Measurements from ENCODE around the gene SPARCL1.

SPARCL1 gene

GRCh38 chr4:87557348-87557747 lies 28.2 kb upstream of the SPARCL1 start:
- Histone ChIP-seq H3K9ac (ENCODE audit: low read length) (no peak overlapping the region), H3K27ac (ENCODE audit: low read depth, low read length) (no peak overlapping the region), H3K27me3 (ENCODE audit: control insufficient read depth in 1 of 2, insufficient read depth in 2 of 2, low read length in 2 of 2) (no peaks in the 10 kb centered on the region), H3K4me3 (ENCODE audit: low read depth in 1 of 2, low read length in 2 of 2) (no peak overlapping the region), H3K9me3 (ENCODE audit: low read length) (no peaks in the 10 kb centered on the region), H3K36me3 (ENCODE audit: insufficient read depth, low read length) (no peaks in the 10 kb centered on the region), H3K4me1 (ENCODE audit: insufficient read depth, low read length) (no peaks in the 10 kb centered on the region)

- H3K4me3 ChIP-seq (ENCODE audit: low read depth in 1 of 2, low read length in 2 of 2) = no peak overlapping the region
- no peaks in the 10 kb centered on the region for H3K27me3 ChIP-seq (ENCODE audit: control insufficient read depth in 1 of 2, insufficient read depth in 2 of 2, low read length in 2 of 2)
- H3K9me3 ChIP-seq (ENCODE audit: low read length) = no peaks in the 10 kb centered on the region
- no peaks in the 10 kb centered on the region for H3K4me1 ChIP-seq (ENCODE audit: insufficient read depth, low read length)
- H3K9ac ChIP-seq (ENCODE audit: low read length) = no peak overlapping the region
- H3K36me3 ChIP-seq (ENCODE audit: insufficient read depth, low read length) = no peaks in the 10 kb centered on the region
- H3K27ac ChIP-seq (ENCODE audit: low read depth, low read length) = no peak overlapping the region
These were observed 26.8 kb upstream of the SPARCL1 start for GRCh38 chr4:87555773-87556619.

GRCh38 chr4:87553182-87553581 lies 24.0 kb upstream of the SPARCL1 start:
- Histone ChIP-seq H3K27ac (ENCODE audit: low read depth, low read length) (no peak overlapping the region), H3K4me3 (ENCODE audit: low read depth in 1 of 2, low read length in 2 of 2) (no peak overlapping the region), H3K4me1 (ENCODE audit: insufficient read depth, low read length) (no peaks in the 10 kb centered on the region), H3K9me3 (ENCODE audit: low read length) (no peaks in the 10 kb centered on the region), H3K27me3 (ENCODE audit: control insufficient read depth in 1 of 2, insufficient read depth in 2 of 2, low read length in 2 of 2) (no peaks in the 10 kb centered on the region), H3K9ac (ENCODE audit: low read length) (no peak overlapping the region), H3K36me3 (ENCODE audit: insufficient read depth, low read length) (no peaks in the 10 kb centered on the region)

DNA sequence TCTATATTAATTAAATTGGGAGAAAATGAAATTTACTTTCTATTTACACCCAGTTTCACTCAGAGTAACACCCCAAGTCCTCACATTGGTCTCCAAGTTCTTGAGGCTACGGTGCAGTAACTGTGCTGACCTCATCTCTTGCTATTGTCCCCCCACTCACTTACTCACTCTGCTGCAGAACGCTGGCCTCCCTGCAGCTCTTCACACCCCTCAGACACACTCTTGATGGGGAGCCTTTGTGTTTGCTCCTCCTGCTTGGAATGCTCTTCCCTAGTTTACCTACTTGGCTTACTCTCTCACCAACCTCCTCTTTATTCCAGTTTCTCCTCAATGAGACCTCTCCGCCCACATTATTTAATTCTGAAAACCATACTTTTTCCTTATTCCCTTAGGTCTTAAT lies 22.2 kb upstream of the SPARCL1 start:
- no peak overlapping the region for H3K4me3 ChIP-seq (ENCODE audit: low read depth in 1 of 2, low read length in 2 of 2)
- H3K27me3 ChIP-seq (ENCODE audit: control insufficient read depth in 1 of 2, insufficient read depth in 2 of 2, low read length in 2 of 2) = no peaks in the 10 kb centered on the region
- H3K9ac ChIP-seq (ENCODE audit: low read length) = no peak overlapping the region

GRCh38 chr4:87547016-87547708 lies 18.0 kb upstream of the SPARCL1 start:
- Histone ChIP-seq H3K36me3 (ENCODE audit: insufficient read depth, low read length) (no peaks in the 10 kb centered on the region), H3K27me3 (ENCODE audit: control insufficient read depth in 1 of 2, insufficient read depth in 2 of 2, low read length in 2 of 2) (no peaks in the 10 kb centered on the region), H3K9ac (ENCODE audit: low read length) (no peak overlapping the region), H3K27ac (ENCODE audit: low read depth, low read length) (no peak overlapping the region), H3K4me1 (ENCODE audit: insufficient read depth, low read length) (peaks cover 3% of the 10 kb centered on the region), H3K9me3 (ENCODE audit: low read length) (no peaks in the 10 kb centered on the region), H3K4me3 (ENCODE audit: low read depth in 1 of 2, low read length in 2 of 2) (no peak overlapping the region)

More for the DNA sequence above, 22.2 kb upstream of the SPARCL1 start:
- no peaks in the 10 kb centered on the region for H3K4me1 ChIP-seq (ENCODE audit: insufficient read depth, low read length)
- no peak overlapping the region for H3K27ac ChIP-seq (ENCODE audit: low read depth, low read length)
- no peaks in the 10 kb centered on the region for H3K9me3 ChIP-seq (ENCODE audit: low read length)
- no peaks in the 10 kb centered on the region for H3K36me3 ChIP-seq (ENCODE audit: insufficient read depth, low read length)

DNA sequence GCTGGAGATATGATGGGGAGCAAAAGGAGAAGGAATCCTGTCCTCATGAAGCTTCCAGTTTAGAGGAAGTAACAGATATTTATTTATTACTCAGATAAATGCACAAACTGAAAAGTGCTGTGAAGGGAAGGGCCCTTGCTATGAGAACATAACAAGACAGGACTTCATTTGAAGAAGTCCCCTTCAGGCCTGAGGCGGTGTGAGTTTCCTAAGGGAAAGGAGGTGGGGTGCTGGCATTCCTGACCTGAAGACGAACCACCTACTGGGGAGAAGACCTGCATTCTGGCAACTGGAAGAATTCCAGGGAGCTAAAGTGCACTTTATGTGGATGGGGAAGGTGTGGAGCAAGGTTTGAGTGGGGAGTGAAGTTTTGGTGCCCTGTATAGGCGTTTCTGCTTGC lies 15.9 kb upstream of the SPARCL1 start:
- Histone ChIP-seq H3K9me3 (ENCODE audit: low read length) (no peaks in the 10 kb centered on the region), H3K4me1 (ENCODE audit: insufficient read depth, low read length) (peaks cover 14% of the 10 kb centered on the region), H3K9ac (ENCODE audit: low read length) (no peak overlapping the region), H3K4me3 (ENCODE audit: low read depth in 1 of 2, low read length in 2 of 2) (no peak overlapping the region), H3K36me3 (ENCODE audit: insufficient read depth, low read length) (no peaks in the 10 kb centered on the region), H3K27me3 (ENCODE audit: control insufficient read depth in 1 of 2, insufficient read depth in 2 of 2, low read length in 2 of 2) (no peaks in the 10 kb centered on the region), H3K27ac (ENCODE audit: low read depth, low read length) (no peak overlapping the region)

- no peaks in the 10 kb centered on the region for H3K27me3 ChIP-seq (ENCODE audit: control insufficient read depth in 1 of 2, insufficient read depth in 2 of 2, low read length in 2 of 2)
- H3K36me3 ChIP-seq (ENCODE audit: insufficient read depth, low read length) = no peaks in the 10 kb centered on the region
- H3K27ac ChIP-seq (ENCODE audit: low read depth, low read length) = no peak overlapping the region
- H3K4me1 ChIP-seq (ENCODE audit: insufficient read depth, low read length) = peaks cover 16% of the 10 kb centered on the region
- no peaks in the 10 kb centered on the region for H3K9me3 ChIP-seq (ENCODE audit: low read length)
- no peak overlapping the region for H3K9ac ChIP-seq (ENCODE audit: low read length)
- no peak overlapping the region for H3K4me3 ChIP-seq (ENCODE audit: low read depth in 1 of 2, low read length in 2 of 2)
These were observed 14.8 kb upstream of the SPARCL1 start for GRCh38 chr4:87543835-87544461.

- Histone ChIP-seq H3K4me3 (ENCODE audit: low read depth in 1 of 2, low read length in 2 of 2) (no peak overlapping the region), H3K27ac (ENCODE audit: low read depth, low read length) (no peak overlapping the region), H3K9ac (ENCODE audit: low read length) (no peak overlapping the region), H3K9me3 (ENCODE audit: low read length) (no peaks in the 10 kb centered on the region), H3K36me3 (ENCODE audit: insufficient read depth, low read length) (no peaks in the 10 kb centered on the region), H3K4me1 (ENCODE audit: insufficient read depth, low read length) (peaks cover 16% of the 10 kb centered on the region), H3K27me3 (ENCODE audit: control insufficient read depth in 1 of 2, insufficient read depth in 2 of 2, low read length in 2 of 2) (no peaks in the 10 kb centered on the region)
These were observed 13.6 kb upstream of the SPARCL1 start for GRCh38 chr4:87542734-87543312.

DNA sequence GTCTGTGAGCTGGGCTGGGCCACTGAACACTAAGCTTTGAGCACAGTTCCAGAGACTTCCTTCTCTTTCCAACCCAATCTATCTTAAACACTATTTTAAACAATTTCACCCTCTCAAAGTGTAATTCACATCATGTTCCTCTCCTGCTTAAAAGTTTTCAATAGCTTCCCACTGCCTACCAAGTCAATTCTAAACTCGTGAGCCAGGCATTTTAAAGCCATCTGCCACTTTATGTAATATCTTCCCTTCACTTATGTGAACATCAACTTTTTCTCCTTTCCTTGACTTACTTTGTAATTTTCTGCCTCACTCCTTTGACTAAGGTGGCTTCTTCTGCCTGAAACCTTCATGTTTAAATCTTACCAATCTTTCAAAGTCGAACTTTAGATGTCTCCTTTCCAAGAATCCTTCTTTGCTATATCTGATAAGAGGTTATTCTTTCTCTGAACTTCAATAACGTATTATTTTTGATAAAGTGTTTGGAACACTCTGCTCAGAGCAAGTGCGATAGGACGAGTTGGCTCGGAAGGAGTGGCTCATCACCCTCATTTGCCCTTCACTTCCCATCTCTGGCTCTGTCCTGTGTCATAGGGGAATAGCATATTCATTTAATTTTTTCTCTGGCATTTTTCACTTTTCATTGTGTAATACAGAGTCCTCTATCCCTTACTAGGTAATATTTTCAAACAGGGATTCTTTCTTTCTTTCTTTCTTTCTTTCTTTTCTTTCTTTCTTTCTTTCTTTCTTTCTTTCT lies 13.0 kb upstream of the SPARCL1 start:
- no peak overlapping the region for H3K9ac ChIP-seq (ENCODE audit: low read length)
- H3K27me3 ChIP-seq (ENCODE audit: control insufficient read depth in 1 of 2, insufficient read depth in 2 of 2, low read length in 2 of 2) = no peaks in the 10 kb centered on the region
- H3K36me3 ChIP-seq (ENCODE audit: insufficient read depth, low read length) = no peaks in the 10 kb centered on the region
- H3K27ac ChIP-seq (ENCODE audit: low read depth, low read length) = no peak overlapping the region
- no peaks in the 10 kb centered on the region for H3K9me3 ChIP-seq (ENCODE audit: low read length)
- H3K4me3 ChIP-seq (ENCODE audit: low read depth in 1 of 2, low read length in 2 of 2) = no peak overlapping the region
- peaks cover 16% of the 10 kb centered on the region for H3K4me1 ChIP-seq (ENCODE audit: insufficient read depth, low read length)

DNA sequence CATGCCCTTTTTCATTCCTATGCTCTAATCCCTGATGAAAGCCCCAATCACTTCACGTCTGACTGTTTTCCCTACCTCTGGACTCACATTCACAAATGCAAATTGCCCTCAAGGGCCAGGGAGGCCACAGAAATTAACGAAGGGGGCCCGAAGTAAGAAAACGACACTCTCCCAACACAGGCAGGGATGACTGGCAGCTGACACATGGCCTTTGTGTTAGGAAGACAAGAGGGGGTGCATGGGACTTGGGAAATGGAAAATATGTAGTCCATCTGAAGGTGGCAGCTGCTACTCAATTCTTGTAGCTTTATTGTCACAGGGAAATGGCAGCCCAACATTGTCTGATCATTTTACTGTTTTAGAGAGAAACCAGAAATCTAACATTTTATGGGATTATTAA lies 12.3 kb upstream of the SPARCL1 start:
- no peak overlapping the region for H3K4me3 ChIP-seq (ENCODE audit: low read depth in 1 of 2, low read length in 2 of 2)
- H3K9me3 ChIP-seq (ENCODE audit: low read length) = no peaks in the 10 kb centered on the region
- H3K27me3 ChIP-seq (ENCODE audit: control insufficient read depth in 1 of 2, insufficient read depth in 2 of 2, low read length in 2 of 2) = no peaks in the 10 kb centered on the region
- H3K4me1 ChIP-seq (ENCODE audit: insufficient read depth, low read length) = peaks cover 16% of the 10 kb centered on the region
- H3K27ac ChIP-seq (ENCODE audit: low read depth, low read length) = peak overlapping the region; percentile 88
- no peak overlapping the region for H3K9ac ChIP-seq (ENCODE audit: low read length)
- no peaks in the 10 kb centered on the region for H3K36me3 ChIP-seq (ENCODE audit: insufficient read depth, low read length)
